HEK293 (cell line): ENCODE measurements around the gene RRP9.

Source experiments
- CTCF ChIA-PET: fragments of 350-600 bp; formaldehyde crosslinking; extraction: SDS; loops from one replicate; lab custom pipeline; 2021; ENCODE audit warnings: antibody characterized with exemption; lab: Yijun Ruan, JAX
- POLR2A ChIA-PET: fragments of 300-600 bp; formaldehyde crosslinking; extraction: SDS; loops from one replicate; lab custom pipeline; 2020; ENCODE audit warnings: antibody characterized with exemption, inconsistent platforms; lab: Yijun Ruan, JAX
- H3K27ac ChIP-seq: fragments of 200-500 bp; sonication (Bioruptor generic); 2 replicates; pipeline ENCODE4 v1.5.1; 2014; ENCODE audit warnings: low read depth, low read length, control low read depth, inconsistent platforms; ENCODE audit errors: extremely low read depth
- H3K36me3 ChIP-seq, 2 experiments: fragments of 200-500 bp in 1 of 2; sonication (Bioruptor generic) in 1 of 2; 1 replicate in 1 of 2; 2 replicates in 1 of 2; pipeline ENCODE4 v1.5.1; 2014 to 2017; ENCODE audit warnings: inconsistent platforms in 2 of 2, low read length in 2 of 2; ENCODE audit not compliant: control insufficient read depth in 2 of 2, insufficient read depth in 1 of 2
- H3K4me1 ChIP-seq: fragments of 200-500 bp; sonication (Bioruptor generic); 2 replicates; pipeline ENCODE4 v1.5.1; 2014; ENCODE audit warnings: mild to moderate bottlenecking, low read length, inconsistent platforms; ENCODE audit not compliant: control insufficient read depth, insufficient read depth
- H3K4me3 ChIP-seq: 2 replicates; pipeline ENCODE4 v1.5.1; 2011; ENCODE audit warnings: low read depth, mild to moderate bottlenecking, control low read depth, low read length, moderate library complexity
- H3K9me3 ChIP-seq: fragments of 200-500 bp; sonication (Bioruptor generic); 2 replicates; pipeline ENCODE4 v1.5.1; 2014; ENCODE audit warnings: low read depth, low read length, inconsistent platforms; ENCODE audit not compliant: control insufficient read depth, insufficient read depth
- GLIS1 ChIP-seq: fragments of 450-650 bp; formaldehyde crosslinking; IDR thresholded peaks from 2 replicates; pipeline ENCODE4 v1.5.1; 2016; ENCODE audit warnings: missing biosample characterization, missing genetic modification characterization
- KLF1 ChIP-seq: fragments of 450-650 bp; formaldehyde crosslinking; IDR thresholded peaks from 2 replicates; pipeline ENCODE4 v1.5.1; 2016; ENCODE audit warnings: missing biosample characterization, missing genetic modification characterization
- KLF8 ChIP-seq: fragments of 450-650 bp; formaldehyde crosslinking; IDR thresholded peaks from 2 replicates; pipeline ENCODE4 v1.5.1; 2016; ENCODE audit warnings: missing biosample characterization, missing genetic modification characterization
- SETDB1 ChIP-seq: IDR thresholded peaks from one replicate; pipeline ENCODE4 v1.6.1; 2017; ENCODE audit warnings: mild to moderate bottlenecking, low read length, moderate library complexity, mixed read lengths; ENCODE audit not compliant: insufficient read length
- YY1 ChIP-seq: fragments of 450-650 bp; formaldehyde crosslinking; IDR thresholded peaks from 2 replicates; pipeline ENCODE4 v1.5.1; 2018; ENCODE audit warnings: missing biosample characterization, missing genetic modification characterization
- ZBTB8A ChIP-seq: fragments of 450-650 bp; formaldehyde crosslinking; IDR thresholded peaks from 2 replicates; pipeline ENCODE4 v1.5.1; 2016; ENCODE audit warnings: missing biosample characterization, missing genetic modification characterization
- ZIC2 ChIP-seq: fragments of 450-650 bp; formaldehyde crosslinking; IDR thresholded peaks from 2 replicates; pipeline ENCODE4 v1.5.1; 2016; ENCODE audit warnings: missing biosample characterization, missing genetic modification characterization
- ZNF132 ChIP-seq: fragments of 450-650 bp; formaldehyde crosslinking; IDR thresholded peaks from 2 replicates; pipeline ENCODE4 v1.5.1; 2017; ENCODE audit warnings: missing biosample characterization, missing genetic modification characterization, borderline replicate concordance
- ZNF157 ChIP-seq: fragments of 450-650 bp; formaldehyde crosslinking; IDR thresholded peaks from 2 replicates; pipeline ENCODE4 v1.5.1; 2016; ENCODE audit warnings: missing biosample characterization, missing genetic modification characterization
- ZNF302 ChIP-seq: fragments of 450-650 bp; formaldehyde crosslinking; IDR thresholded peaks from 2 replicates; pipeline ENCODE4 v1.5.1; 2016; ENCODE audit warnings: missing biosample characterization, missing genetic modification characterization, low read depth
- ZNF433 ChIP-seq: fragments of 450-650 bp; formaldehyde crosslinking; IDR thresholded peaks from 2 replicates; pipeline ENCODE4 v1.5.1; 2016; ENCODE audit warnings: missing biosample characterization, missing genetic modification characterization, low read depth
- ZNF514 ChIP-seq: fragments of 450-650 bp; formaldehyde crosslinking; IDR thresholded peaks from 2 replicates; pipeline ENCODE4 v1.5.1; 2016; ENCODE audit warnings: missing biosample characterization, missing genetic modification characterization
- ZNF529 ChIP-seq: fragments of 450-650 bp; formaldehyde crosslinking; IDR thresholded peaks from 2 replicates; pipeline ENCODE4 v1.5.1; 2017; ENCODE audit warnings: missing genetic modification characterization, missing biosample characterization; ENCODE audit not compliant: insufficient replicate concordance
- ZNF548 ChIP-seq: fragments of 450-650 bp; formaldehyde crosslinking; IDR thresholded peaks from 2 replicates; pipeline ENCODE4 v1.5.1; 2016; ENCODE audit warnings: missing biosample characterization, missing genetic modification characterization
- ZNF549 ChIP-seq: fragments of 450-650 bp; IDR thresholded peaks from 2 replicates; pipeline ENCODE4 v1.5.1; 2018; ENCODE audit warnings: missing biosample characterization, missing genetic modification characterization, mild to moderate bottlenecking, inconsistent platforms, moderate library complexity
- ZNF623 ChIP-seq: fragments of 450-650 bp; formaldehyde crosslinking; IDR thresholded peaks from 2 replicates; pipeline ENCODE4 v1.5.1; 2016; ENCODE audit warnings: missing biosample characterization, missing genetic modification characterization
- ZNF629 ChIP-seq: fragments of 450-650 bp; formaldehyde crosslinking; IDR thresholded peaks from 2 replicates; pipeline ENCODE4 v1.5.1; 2017; ENCODE audit warnings: missing biosample characterization, missing genetic modification characterization
- ZNF776 ChIP-seq: fragments of 450-650 bp; formaldehyde crosslinking; IDR thresholded peaks from 2 replicates; pipeline ENCODE4 v1.5.0; 2017; ENCODE audit warnings: missing biosample characterization, missing genetic modification characterization, borderline replicate concordance
- ZNF843 ChIP-seq: fragments of 450-650 bp; formaldehyde crosslinking; IDR thresholded peaks from 2 replicates; pipeline ENCODE4 v1.5.1; 2016; ENCODE audit warnings: missing biosample characterization, missing genetic modification characterization
- TF ChIP-seq, protein P1 (sequence below): fragments of 450-650 bp; formaldehyde crosslinking; IDR thresholded peaks from 2 replicates; pipeline ENCODE4 v1.5.1; 2016; ENCODE audit warnings: missing biosample characterization, missing genetic modification characterization

RRP9 gene

DNA sequence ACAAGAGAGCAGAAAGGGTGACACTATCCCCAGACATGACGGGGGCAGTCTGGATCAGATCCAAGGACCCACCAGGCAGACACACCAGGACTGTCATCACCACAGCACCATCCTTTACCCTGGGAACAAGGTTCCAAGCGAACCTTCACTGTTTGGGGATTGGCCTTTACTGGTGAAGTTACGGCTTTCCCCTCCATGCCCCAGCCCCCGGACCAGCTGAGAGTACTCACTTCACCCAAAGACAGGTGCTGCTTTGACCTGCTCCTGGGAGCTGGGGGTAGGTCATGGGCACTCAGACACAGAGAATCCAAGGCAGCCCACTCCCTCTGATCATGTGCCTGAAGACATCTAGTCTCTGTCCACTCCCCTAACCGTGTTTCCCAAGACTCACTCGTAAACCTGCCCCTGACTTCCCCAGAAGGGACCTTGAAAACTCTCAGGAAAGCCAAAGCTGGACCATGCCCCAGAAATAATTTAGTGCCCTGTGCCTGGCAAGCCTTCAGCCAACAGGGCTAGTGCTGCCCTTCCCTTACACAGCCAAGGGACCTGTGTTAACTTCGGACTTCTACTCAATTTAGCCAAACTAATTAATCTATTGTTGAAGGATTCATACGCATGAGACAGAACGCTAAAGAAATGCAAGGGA lies 2.8 kb downstream of the RRP9 start (continued):
- no peak for TF ChIP-seq ZNF548
- no peak for TF ChIP-seq KLF8
- TF ChIP-seq, protein P1, sequence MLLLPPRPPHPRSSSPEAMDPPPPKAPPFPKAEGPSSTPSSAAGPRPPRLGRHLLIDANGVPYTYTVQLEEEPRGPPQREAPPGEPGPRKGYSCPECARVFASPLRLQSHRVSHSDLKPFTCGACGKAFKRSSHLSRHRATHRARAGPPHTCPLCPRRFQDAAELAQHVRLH, result no peak
- TF ChIP-seq ZBTB8A, result no peak
- TF ChIP-seq ZNF433 (tag by site-specific recombination), result no peak
- no peak for TF ChIP-seq SETDB1
- no peak for TF ChIP-seq ZNF529 (tag by site-specific recombination)

GRCh38 chr3:51937611-51938450 lies 3.9 kb downstream of the RRP9 start:
- H3K4me1 ChIP-seq, result peaks cover 4% of the 10 kb centered on the region
- TF ChIP-seq ZNF514 (tag by site-specific recombination), result no peak
- peak; percentile 79 for TF ChIP-seq ZIC2 (tag by site-specific recombination)
- peak; percentile 69 for TF ChIP-seq GLIS1
- ChIA-PET POLR2A (no interaction called here), CTCF (interaction anchor here (0.6 kb wide), 1 partner anchor 11 kb away, joined by 6 read pairs; no protein-coding TSS in a partner anchor)
- H3K36me3 ChIP-seq, result peaks cover 0 to 58% of the 10 kb centered on the region in 2 experiments; a peak in 1 of 3 replicates
- no peak overlapping the region for H3K27ac ChIP-seq
- H3K4me3 ChIP-seq, result no peak overlapping the region
- H3K9me3 ChIP-seq, result no peaks in the 10 kb centered on the region

- H3K4me3 ChIP-seq, result no peak overlapping the region
- H3K4me1 ChIP-seq, result no peaks in the 10 kb centered on the region; the same call in 1 of the 2 replicates
- CTCF ChIA-PET, result interaction anchor here (0.6 kb wide), 1 partner anchor 10 kb away, joined by 6 read pairs; no protein-coding TSS in a partner anchor
- no peak overlapping the region for H3K27ac ChIP-seq
- POLR2A ChIA-PET, result no interaction called here
- TF ChIP-seq KLF1 (tag by site-specific recombination) (0 out of 2 replicates have a peak, but pooled peaks have one; percentile 17), YY1 (no peak), ZNF629 (tag by site-specific recombination) (peak; percentile 28; the same call in 1 of the 2 replicates), ZNF157 (no peak)
- H3K36me3 ChIP-seq, result peaks cover 0 to 61% of the 10 kb centered on the region in 2 experiments; a peak in 1 of 3 replicates
- no peaks in the 10 kb centered on the region for H3K9me3 ChIP-seq
These were observed 4.7 kb downstream of the RRP9 start for GRCh38 chr3:51937014-51937413.

- Histone ChIP-seq H3K4me1 (no peaks in the 10 kb centered on the region), H3K36me3 (peaks cover 0 to 61% of the 10 kb centered on the region in 2 experiments; a peak in 1 of 3 replicates), H3K9me3 (no peaks in the 10 kb centered on the region)
- TF ChIP-seq ZNF132 (tag by site-specific recombination) (no peak), ZNF548 (no peak), ZNF549 (no peak), ZNF623 (tag by site-specific recombination) (no peak), ZNF843 (tag by site-specific recombination) (no peak), ZNF776 (no peak), ZNF302 (tag by site-specific recombination) (no peak)
- TF ChIP-seq, all 188 proteins: peak for 0
- ChIA-PET CTCF (interaction anchor here (0.5 kb wide), 1 partner anchor 69 kb away, joined by 3 read pairs; no protein-coding TSS in a partner anchor), POLR2A (no interaction called here)
- H3K4me3 ChIP-seq, result no peak overlapping the region
- no peak overlapping the region for H3K27ac ChIP-seq
These were observed 5.6 kb downstream of the RRP9 start for GRCh38 chr3:51935886-51936755.
